ENCODE results near the gene CD9.
A peak's percentile ranks its signal among the peaks of the same experiment; 100 is the strongest.

CD9 gene

DNA sequence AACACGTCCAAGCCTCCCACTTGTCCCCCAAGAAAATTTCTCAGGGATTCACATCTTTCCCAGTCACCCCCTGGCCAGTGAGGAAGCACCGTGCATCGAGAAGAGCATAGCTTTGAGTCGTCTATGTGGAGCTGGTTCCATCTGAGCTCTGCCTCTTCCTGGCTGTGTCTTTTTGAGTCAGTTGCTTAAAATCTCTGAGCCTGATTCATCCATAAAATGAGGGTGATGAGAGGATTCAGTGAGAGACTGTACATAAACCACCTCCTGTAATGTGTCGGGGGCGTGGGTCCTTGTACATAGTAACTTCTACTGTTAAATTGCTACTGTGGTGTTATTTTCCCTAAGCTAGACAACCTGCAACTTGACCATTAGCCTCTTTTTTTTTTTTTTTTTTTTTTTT is 13.8 kb downstream of the CD9 start:
- intact Hi-C loops (cut with DNase I) = no loop called here
- peak in 1 of 10 donors; percentile 5 for DNase-seq

DNA sequence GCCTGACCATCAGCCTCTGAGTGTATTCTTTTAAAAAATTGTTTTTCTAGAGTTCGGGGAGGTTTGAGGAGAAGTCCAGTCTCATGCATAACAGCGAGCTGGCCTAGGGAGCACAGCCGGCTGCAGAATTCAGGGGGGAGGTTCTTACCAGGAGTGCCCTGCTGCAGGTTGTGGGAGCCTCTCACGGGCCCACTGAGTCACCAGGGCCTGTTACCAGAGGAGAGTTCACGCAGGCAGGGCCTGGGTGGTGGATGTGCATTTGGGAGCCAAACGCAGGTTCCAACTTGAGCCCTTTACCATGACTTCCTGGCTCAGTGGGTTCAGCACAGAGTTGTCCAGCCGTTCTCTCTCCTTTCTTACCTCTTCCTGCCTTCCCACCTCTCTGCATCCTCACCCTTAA is 14.4 kb downstream of the CD9 start:
- peak in 2 of 10 donors; percentile 35 to 61 for DNase-seq

DNA sequence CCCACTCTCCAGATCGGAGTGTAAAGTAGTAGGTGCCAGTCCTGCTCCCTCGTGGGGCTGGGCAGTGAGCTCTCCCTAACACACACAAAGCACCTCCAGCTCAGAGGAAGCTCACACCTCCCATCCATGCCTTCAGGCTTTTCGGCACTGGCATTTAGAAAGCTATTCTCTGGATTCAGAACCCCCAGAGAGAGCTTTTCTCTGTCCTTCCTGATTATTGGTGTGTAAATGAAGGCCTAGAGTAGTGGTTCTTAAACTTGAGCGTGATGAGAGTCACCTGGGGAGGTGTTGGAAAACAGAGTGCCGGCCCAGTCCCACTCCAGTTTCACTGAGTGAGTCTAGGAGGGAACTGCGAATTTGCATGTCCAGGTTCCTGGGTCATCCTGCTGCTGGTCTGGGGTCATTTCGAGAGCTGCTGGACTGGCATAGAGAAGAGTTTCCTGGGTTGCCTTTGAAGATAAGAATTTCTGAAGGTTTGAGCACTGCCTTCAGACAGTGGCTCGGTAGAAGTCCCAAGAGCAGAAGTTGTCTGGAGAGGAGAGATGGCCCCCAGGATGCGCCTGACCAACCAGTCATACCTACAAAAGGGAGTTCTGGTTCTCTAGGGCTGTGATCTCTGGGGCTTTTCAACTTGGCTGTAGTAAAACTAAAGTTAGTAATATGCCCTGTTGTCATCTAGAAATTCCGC is 15.1 kb downstream of the CD9 start:
- DNase-seq = peak in 2 of 10 donors; percentile 20 to 50
- intact Hi-C loops (cut with DNase I) = no loop called here

More for the DNA sequence above, 14.4 kb downstream of the CD9 start:
- intact Hi-C loops (cut with DNase I) = no loop called here

DNA sequence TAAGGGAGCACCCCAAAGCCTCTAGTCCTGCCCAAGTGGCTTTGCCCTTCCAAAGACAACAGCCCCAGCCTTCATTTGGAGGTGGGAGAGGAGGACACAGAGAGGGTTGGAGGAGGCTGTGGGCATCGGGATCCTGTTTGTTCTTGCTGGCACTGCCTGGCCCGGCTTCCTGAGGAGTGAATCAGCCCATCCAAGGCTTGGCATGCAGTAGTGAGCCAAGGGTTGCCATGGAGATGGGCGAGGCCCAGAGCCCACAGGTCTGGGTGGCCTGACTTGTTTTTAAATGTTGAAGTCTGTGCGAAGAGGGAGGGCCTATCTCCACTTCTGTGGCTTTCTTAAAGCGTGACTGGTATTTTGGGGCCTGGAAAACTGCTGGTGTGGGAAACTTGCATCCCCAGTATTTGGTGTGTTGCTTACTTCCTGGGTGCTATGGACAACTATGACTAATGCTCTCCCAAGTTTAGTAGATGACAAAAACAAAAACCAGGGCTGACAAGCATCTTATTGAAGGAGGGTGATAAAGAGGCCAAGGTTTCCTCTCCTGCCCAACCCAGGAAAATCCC is 15.8 kb downstream of the CD9 start:
- intact Hi-C loops (cut with DNase I) = no loop called here
- peak; percentile 45 to 96 (median 76) for DNase-seq

DNA sequence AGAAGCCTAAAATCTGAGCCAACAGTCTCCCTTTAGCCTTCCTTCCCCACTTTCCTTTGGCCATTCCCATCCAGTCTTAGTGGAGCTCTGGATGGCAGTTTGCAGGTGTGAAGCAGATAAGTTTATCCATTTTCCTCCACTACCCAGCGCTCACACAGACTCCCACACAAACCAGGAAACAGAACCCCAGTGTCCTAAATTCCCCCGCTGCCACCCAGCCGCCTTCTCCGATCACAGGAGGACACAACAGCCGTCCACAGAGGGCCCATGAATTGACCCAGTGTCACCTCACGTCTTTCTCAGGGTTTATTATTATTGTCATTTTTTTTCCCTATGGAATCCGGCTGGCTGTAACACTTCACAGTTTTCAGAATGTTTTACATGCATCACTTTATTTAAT is 16.4 kb downstream of the CD9 start:
- peak in 2 of 10 donors; percentile 54 to 79 for DNase-seq
- intact Hi-C loops (cut with DNase I) = no loop called here

DNA sequence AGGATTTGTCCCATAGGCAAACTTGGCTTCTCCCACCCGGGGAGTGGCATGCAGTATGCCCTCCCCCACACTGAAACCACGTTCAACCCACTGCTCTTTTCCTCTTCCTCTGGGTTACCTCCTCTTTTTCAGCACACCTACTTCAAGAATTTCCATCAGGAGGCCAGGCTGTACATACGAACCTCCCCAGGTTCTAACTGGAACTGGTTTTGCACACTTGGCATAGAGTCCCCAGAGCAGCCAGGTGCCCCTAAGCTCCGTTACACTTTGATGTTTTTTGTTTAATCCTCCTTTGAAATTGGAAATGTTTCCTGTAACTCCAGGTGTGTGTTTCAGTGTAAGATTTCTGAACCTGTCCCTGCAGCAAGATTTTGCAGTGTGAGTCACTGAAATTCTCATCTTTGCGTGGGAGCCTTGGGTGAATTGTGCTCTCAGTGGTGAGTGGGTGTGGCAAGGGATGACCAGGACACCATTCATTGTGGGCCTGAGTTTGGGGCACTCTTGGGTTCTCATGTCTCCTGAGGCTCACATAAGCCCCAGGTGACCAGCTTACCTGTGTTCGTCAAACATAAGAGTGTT is 18.2 kb downstream of the CD9 start:
- intact Hi-C loops (cut with DNase I) = no loop called here
- DNase-seq = peak in 2 of 10 donors; percentile 57 to 65

DNA sequence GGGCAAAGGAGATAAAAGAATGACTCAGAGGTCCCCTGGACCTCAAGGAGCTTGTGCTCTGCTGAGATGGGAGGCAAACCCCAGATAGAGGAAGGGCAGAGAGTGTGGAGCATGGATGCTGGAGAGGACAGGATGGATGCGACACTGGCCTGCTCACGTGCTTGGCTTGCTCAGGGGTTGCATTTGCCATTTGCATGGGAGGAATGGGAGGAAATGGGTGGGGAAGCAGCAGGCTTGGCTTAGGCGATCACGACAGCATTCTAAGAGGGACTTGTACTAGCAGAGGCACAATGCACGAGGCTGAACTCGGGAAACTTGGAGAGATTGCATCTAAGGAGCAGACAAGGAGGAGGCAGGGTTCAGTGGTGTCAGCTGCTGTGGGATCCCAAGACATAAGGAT is 19.8 kb downstream of the CD9 start:
- intact Hi-C loops (cut with DNase I) = no loop called here
- peak in 2 of 10 donors; percentile 28 to 29 for DNase-seq

DNA sequence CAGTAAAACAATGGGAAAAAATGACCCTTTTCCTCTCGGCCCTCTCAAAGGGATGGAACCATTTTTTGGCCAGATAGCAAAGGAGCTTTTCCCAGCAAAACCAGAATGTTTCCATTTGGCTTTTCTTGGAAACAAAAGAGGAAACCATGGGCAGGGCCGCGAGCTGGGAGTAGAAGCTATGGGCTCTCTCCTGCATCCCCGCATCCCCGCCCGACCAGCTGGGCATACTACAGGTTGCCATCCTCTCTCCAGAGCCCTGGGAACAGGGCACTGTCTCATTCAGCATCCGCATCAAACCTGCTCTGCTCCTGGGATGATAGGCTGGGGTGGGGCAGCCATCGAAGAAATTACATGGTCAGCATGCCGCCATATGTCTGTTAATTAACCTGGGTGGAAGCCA is 20.9 kb downstream of the CD9 start:
- DNase-seq = peak in 2 of 10 donors; percentile 23 to 48
- intact Hi-C loops (cut with DNase I) = no loop called here

DNA sequence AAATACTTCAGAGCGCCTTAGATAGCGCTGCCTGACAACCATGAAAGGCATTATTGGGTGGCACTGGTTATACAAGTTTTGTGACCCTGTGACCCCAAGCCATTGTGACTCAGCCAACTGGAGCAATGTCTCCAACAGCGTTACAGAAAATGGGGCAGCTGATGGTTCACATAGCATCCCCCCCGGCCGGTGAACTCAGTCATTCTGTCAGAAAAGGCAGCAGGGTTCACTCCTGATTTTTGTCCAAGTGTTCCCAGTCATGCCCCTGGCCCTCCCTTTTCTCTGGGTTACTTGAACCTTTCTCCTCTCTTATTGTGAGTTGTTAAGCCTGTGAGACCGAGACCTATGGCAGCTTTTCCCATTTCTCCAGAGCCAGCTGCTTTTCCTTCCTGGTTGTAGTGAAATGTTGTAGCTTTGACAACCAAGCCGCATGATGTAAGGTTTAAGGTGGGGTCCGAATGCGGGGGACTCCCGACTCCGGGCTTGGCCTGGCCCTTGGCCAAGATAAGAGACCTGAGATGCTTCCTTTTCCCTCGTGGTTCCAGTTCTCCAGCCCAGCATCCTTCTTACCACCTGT is 22.0 kb downstream of the CD9 start:
- intact Hi-C loops (cut with DNase I) = no loop called here
- peak in 1 of 10 donors; percentile 52 for DNase-seq

GRCh38 chr12:6223545-6223944 is 23.3 kb downstream of the CD9 start:
- peak in 1 of 10 donors; percentile 59 for DNase-seq
- intact Hi-C loops (cut with DNase I) = no loop called here

GRCh38 chr12:6224550-6224949 is 24.4 kb downstream of the CD9 start:
- intact Hi-C loops (cut with DNase I) = no loop called here
- DNase-seq = peak; percentile 76 to 98 (median 90)

- intact Hi-C loops (cut with DNase I) = no loop called here
- no peak for DNase-seq
These were observed 25.4 kb downstream of the CD9 start for GRCh38 chr12:6225630-6226001.

- intact Hi-C loops (cut with DNase I) = no loop called here
- DNase-seq = peak in 9 of 10 donors; percentile 60 to 93 (median 68)
These were observed 25.9 kb downstream of the CD9 start for GRCh38 chr12:6226002-6226678.

GRCh38 chr12:6226679-6227051 is 26.5 kb downstream of the CD9 start:
- peak in 3 of 10 donors; percentile 82 to 91 (median 89) for DNase-seq
- intact Hi-C loops (cut with DNase I) = no loop called here

DNA sequence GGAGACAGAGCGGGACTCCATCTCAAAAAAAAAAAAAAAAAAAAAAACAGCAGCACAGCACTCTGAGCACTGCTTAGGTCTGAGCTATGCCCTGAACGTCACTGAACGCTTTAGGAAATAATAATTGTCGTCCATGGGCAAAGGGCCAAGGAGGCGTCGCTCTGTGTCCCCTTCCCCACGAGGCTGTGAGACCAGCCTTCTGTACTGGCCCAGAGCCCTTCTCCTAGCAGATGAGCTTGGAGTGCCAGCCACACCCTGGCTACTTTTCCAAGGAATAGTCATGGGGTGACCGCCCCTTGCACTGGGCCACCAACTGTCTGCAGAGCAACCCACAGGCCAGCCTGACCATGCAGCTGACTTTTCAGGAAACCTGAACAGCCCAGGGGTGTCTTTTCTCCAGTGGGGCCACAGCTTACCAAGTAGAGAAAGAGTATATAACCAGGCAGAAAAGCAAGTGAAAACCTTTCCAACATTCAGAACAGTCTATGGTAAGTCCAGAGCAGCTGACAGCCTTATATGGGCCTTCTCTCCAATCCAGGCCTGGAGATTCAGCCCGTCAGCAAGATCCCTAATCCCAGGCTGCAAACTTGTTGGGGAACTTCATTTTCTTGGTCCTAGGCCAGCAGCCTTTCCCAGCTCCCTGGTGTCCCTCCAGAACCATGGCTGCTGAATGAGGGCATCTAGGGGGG is 28.5 kb downstream of the CD9 start:
- intact Hi-C loops (cut with DNase I) = no loop called here
- DNase-seq = no peak

DNA sequence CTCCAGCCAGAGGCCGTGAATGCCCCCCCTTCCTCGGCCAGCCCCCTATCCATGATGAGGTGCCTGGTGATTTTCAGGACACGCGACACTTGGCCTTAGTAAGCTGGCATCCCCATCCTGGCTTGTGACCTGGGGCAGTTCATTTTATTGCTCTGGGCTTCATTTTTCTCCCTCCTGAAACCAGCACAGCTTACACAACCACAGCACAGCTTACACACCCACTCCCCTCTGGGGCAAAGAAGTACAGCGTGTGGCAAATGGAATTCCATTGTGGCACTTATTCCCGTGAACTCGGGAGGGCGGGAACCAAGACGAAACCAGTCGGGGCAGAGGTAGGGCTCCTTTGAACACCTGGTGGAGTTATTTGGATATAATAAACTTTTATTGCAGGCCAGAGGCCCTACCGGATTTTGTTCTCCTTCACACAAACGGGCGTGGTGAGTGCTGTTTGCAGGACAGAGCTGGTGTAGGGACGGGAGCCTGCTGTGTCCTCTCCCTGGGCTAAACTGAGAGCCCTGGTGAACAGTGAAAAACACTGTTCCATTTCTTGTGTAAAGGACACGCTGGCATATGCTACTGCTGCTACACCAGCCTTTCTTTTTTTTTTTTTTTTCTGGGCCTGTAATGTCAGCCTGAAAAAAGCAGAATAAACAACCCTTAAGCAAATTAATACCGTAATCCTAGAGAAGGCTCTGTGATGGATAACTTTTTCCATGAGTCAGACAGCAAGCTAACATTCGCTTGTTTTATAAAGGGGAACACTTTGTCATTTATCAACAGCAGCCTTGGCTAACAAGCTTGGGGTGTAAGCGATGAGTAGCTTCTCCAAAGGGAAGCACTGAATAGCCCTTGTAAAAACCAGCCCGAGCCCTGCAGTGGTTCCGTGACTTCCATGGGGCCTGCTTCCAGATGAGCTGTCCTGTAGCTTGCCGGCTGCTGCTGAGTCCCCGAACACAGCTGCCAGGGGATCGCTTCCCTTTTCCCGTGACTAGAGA is 29.3 kb downstream of the CD9 start:
- DNase-seq = peak in 8 of 10 donors; percentile 51 to 94 (median 68)
- intact Hi-C loops (cut with DNase I) = loop anchor here (1.0 to 5.0 kb wide), 2 partner anchors 29 to 48 kb away; partner anchors contain the start of gene CD9

- intact Hi-C loops (cut with DNase I) = loop anchor here (1.0 to 5.0 kb wide), 2 partner anchors 30 to 47 kb away; partner anchors contain the start of gene CD9
- peak; percentile 77 to 98 (median 89) for DNase-seq
These were observed 30.3 kb downstream of the CD9 start for GRCh38 chr12:6230321-6231110.

Measured in posterior cingulate gyrus (tissue), 11 donors.